COR-L47 (cell line): ENCODE data around the gene MRFAP1L1.

Source experiments
- DNase-seq: peaks from one replicate; lab custom pipeline; 2025; lab: John Stamatoyannopoulos, UW

The MRFAP1L1 gene

GRCh38 chr4:6660430-6660829 is 49.2 kb downstream of the MRFAP1L1 start:
- no peak for DNase-seq

GRCh38 chr4:6659897-6660296 is 49.8 kb downstream of the MRFAP1L1 start:
- no peak for DNase-seq

GRCh38 chr4:6658597-6659075 is 51.0 kb downstream of the MRFAP1L1 start:
- no peak for DNase-seq

GRCh38 chr4:6658209-6658595 is 51.5 kb downstream of the MRFAP1L1 start:
- DNase-seq: no peak
